ENCODE data around the gene DPP8.

The DPP8 gene

DNA sequence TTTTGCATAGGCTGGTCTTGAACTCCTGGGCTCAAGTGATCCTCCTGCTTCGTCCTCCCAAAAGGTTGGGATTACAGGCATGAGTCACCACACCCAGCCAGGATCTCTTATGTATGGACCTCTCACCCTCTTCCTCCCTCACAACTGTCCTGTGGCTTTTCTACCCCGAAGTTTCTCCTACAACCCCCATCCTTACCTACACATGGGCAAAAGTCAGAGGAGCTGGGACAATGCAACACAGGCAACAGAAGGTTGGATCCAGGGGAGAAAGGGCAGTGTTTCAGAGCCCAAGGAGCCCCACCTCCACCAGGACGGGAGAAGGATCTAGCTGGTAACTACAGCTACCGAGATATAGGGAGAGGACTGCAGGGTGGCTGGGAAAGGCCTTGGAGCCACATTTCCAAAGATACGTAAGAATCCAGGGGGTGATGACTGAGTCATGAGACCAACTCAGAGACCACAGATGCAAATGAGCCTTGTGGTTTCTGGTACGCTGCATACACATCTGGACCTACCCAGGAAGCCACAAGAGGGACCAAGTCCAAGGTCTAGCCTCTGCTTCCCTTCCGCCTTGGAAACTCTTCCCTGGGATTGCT is 108.4 kb downstream of the DPP8 start:
- Histone ChIP-seq H3K9ac (no peak overlapping the region), H3K27me3 (ENCODE audit: control insufficient read depth, insufficient read depth, low read length) (no peaks in the 10 kb centered on the region), H2AFZ (no peak overlapping the region), H3K4me3 (ENCODE audit: low read depth, low read length) (no peak overlapping the region), H3K36me3 (ENCODE audit: control insufficient read depth, insufficient read depth, low read length) (no peaks in the 10 kb centered on the region), H3K9me3 (ENCODE audit: control insufficient read depth, low read length) (no peaks in the 10 kb centered on the region), H3K4me2 (ENCODE audit: low read length) (no peak overlapping the region), H3K27ac (no peak overlapping the region), H3K4me1 (no peaks in the 10 kb centered on the region), H3K79me2 (no peaks in the 10 kb centered on the region)
- TF ChIP-seq, protein P1, sequence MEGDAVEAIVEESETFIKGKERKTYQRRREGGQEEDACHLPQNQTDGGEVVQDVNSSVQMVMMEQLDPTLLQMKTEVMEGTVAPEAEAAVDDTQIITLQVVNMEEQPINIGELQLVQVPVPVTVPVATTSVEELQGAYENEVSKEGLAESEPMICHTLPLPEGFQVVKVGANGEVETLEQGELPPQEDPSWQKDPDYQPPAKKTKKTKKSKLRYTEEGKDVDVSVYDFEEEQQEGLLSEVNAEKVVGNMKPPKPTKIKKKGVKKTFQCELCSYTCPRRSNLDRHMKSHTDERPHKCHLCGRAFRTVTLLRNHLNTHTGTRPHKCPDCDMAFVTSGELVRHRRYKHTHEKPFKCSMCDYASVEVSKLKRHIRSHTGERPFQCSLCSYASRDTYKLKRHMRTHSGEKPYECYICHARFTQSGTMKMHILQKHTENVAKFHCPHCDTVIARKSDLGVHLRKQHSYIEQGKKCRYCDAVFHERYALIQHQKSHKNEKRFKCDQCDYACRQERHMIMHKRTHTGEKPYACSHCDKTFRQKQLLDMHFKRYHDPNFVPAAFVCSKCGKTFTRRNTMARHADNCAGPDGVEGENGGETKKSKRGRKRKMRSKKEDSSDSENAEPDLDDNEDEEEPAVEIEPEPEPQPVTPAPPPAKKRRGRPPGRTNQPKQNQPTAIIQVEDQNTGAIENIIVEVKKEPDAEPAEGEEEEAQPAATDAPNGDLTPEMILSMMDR (IDR thresholded peaks at IDR 0.05): no peak

DNA sequence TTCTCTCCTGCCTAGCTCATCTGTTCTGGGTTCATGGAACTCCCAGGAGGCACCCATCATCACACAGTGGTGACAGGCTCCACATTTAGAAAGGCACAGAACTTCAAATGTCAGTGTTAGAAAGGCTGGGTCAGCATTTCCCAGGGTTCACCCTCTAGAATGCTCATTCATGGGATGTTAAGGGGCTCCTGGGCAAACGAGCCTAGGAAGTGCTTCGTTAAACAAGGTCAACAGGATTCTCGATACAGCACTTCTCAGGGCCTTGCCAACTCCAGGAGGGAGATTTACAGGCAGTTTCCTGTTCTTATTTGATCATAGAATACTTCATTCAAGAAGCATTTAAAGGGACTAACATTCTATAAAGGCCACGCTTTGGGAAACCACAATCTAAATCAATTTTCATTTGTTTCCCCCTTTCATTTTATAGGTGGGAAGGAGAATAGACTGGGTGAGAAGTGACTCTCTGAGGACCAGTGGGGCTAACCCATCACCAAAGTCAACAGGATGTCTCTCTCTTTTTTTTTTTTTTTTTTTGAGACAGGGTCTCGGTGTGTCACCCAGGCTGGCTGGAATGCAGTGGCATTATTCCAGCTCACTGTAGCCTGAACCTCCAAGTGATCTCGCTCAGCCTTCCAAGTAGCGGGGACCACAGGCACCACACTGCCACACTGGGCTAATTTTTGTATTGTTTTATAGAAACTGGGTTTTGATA is 109.0 kb downstream of the DPP8 start:
- H3K27ac ChIP-seq: no peak overlapping the region
- no peak overlapping the region for H3K4me3 ChIP-seq (ENCODE audit: low read depth, low read length)
- TF ChIP-seq, protein P1 (IDR thresholded peaks at IDR 0.05): no peak

DNA sequence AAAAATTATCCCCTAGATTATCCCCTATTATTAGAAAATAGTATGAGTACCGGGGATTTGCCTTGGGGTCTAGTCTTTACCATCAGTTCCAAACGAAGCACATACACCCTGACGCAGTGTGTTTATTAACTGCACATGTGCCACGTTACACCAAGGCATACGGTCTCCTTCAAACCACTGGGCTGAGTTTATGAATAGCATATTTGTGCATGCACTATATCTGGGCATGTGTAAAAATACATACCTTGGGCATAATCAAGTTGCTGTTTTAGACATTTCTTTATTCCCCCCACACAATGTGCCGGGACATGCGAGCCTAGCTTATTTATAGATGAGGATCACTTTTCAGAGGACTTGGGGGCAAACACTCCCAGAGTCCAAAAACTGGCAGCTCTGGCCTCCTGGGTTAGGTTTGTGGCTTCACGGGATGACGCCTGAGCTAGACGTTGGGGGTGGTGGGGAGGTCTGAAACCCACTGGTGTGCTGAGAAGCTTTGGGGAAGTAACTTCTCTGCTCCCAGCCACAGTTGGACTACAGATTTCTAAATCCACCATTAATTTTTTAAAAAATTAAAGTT is 111.0 kb downstream of the DPP8 start:
- TF ChIP-seq, protein P1 (IDR thresholded peaks at IDR 0.05): no peak

More for the DNA sequence above, 109.0 kb downstream of the DPP8 start:
- Histone ChIP-seq H3K4me1 (no peaks in the 10 kb centered on the region), H2AFZ (no peak overlapping the region), H3K36me3 (ENCODE audit: control insufficient read depth, insufficient read depth, low read length) (no peaks in the 10 kb centered on the region), H3K4me2 (ENCODE audit: low read length) (no peak overlapping the region), H3K27me3 (ENCODE audit: control insufficient read depth, insufficient read depth, low read length) (no peaks in the 10 kb centered on the region), H3K9ac (no peak overlapping the region), H3K79me2 (no peaks in the 10 kb centered on the region), H3K9me3 (ENCODE audit: control insufficient read depth, low read length) (no peaks in the 10 kb centered on the region)

DNA sequence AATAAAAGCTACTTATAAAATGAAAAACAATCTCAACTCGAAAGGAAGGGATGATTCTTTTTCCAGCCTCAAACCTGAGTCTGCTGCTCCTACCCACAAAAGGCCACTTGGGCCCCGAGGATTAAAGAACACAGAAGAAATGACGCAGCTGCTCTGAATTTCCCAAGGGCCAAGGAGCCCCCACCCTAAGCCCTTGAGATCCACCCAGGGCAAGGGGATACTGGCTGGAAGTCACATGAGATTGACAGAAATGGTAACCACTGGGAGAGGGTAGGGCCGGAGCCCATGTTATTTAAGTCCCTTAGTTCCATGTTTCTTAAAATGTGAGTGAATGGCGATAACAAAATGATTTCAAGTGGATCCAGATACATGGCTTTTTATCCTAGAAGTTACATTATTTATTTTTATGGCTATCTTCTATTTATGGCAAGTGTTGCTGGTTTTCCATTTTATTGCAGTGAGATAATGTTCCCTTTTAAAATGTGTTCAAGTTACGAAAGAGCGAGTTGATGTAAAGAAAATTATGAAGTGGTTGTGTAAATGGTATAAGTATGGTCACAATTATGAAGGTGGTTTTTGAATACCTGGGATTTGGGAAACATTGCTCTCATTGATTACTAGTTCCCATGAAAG is 111.6 kb downstream of the DPP8 start:
- Histone ChIP-seq H3K4me3 (ENCODE audit: low read depth, low read length) (no peak overlapping the region), H3K4me1 (no peaks in the 10 kb centered on the region), H3K9ac (no peak overlapping the region), H3K79me2 (no peaks in the 10 kb centered on the region), H3K36me3 (ENCODE audit: control insufficient read depth, insufficient read depth, low read length) (no peaks in the 10 kb centered on the region), H3K27ac (no peak overlapping the region), H3K4me2 (ENCODE audit: low read length) (no peak overlapping the region), H3K9me3 (ENCODE audit: control insufficient read depth, low read length) (no peaks in the 10 kb centered on the region), H3K27me3 (ENCODE audit: control insufficient read depth, insufficient read depth, low read length) (no peaks in the 10 kb centered on the region), H2AFZ (no peak overlapping the region)
- TF ChIP-seq, protein P1 (IDR thresholded peaks at IDR 0.05): no peak

More for the DNA sequence above, 111.0 kb downstream of the DPP8 start:
- H3K79me2 ChIP-seq: no peaks in the 10 kb centered on the region
- H3K4me3 ChIP-seq (ENCODE audit: low read depth, low read length): no peak overlapping the region
- no peak overlapping the region for H2AFZ ChIP-seq
- H3K36me3 ChIP-seq (ENCODE audit: control insufficient read depth, insufficient read depth, low read length): no peaks in the 10 kb centered on the region
- no peaks in the 10 kb centered on the region for H3K4me1 ChIP-seq
- H3K9me3 ChIP-seq (ENCODE audit: control insufficient read depth, low read length): no peaks in the 10 kb centered on the region
- H3K27me3 ChIP-seq (ENCODE audit: control insufficient read depth, insufficient read depth, low read length): no peaks in the 10 kb centered on the region
- no peak overlapping the region for H3K9ac ChIP-seq
- no peak overlapping the region for H3K4me2 ChIP-seq (ENCODE audit: low read length)
- no peak overlapping the region for H3K27ac ChIP-seq
